Femur (tissue), 1 donor: ENCODE measurements around the gene HOMER3.

ENCODE experiments used
- DNase-seq: peaks from one replicate; pipeline ENCODE4 v3.0.0-alpha.2; 2017

The HOMER3 gene

GRCh38 chr19:18940769-18941627, at the start of gene HOMER3:
Gene HOMER3, minus strand, starts transcription at chr19:18941217. Its CDS starts 2,235 bp downstream, at chr19:18938982.
- DNase-seq: peak; percentile 87

- DNase-seq: no peak
Measured at GRCh38 chr19:18990128-18990708, 49.2 kb upstream of the HOMER3 start.

GRCh38 chr19:18989316-18989715, 48.3 kb upstream of the HOMER3 start:
- no peak for DNase-seq

- no peak for DNase-seq
Measured at GRCh38 chr19:18987456-18987855, 46.4 kb upstream of the HOMER3 start.

GRCh38 chr19:18985257-18985656, 44.2 kb upstream of the HOMER3 start:
- DNase-seq: peak; percentile 62

GRCh38 chr19:18984251-18984650, 43.2 kb upstream of the HOMER3 start:
- no peak for DNase-seq

- no peak for DNase-seq
Measured at GRCh38 chr19:18982669-18983068, 41.7 kb upstream of the HOMER3 start.

GRCh38 chr19:18980432-18981020, 39.5 kb upstream of the HOMER3 start:
- DNase-seq: no peak

GRCh38 chr19:18978616-18979015, 37.6 kb upstream of the HOMER3 start:
- no peak for DNase-seq

GRCh38 chr19:18975869-18976268, 34.9 kb upstream of the HOMER3 start:
- DNase-seq: no peak

GRCh38 chr19:18975011-18975410, 34.0 kb upstream of the HOMER3 start:
- no peak for DNase-seq

- DNase-seq: no peak
Measured at GRCh38 chr19:18972851-18973250, 31.8 kb upstream of the HOMER3 start.

- DNase-seq: no peak
Measured at GRCh38 chr19:18972301-18972811, 31.3 kb upstream of the HOMER3 start.

GRCh38 chr19:18969931-18970659, 29.1 kb upstream of the HOMER3 start:
- DNase-seq: no peak

GRCh38 chr19:18967358-18968146, 26.5 kb upstream of the HOMER3 start:
- DNase-seq: peak; percentile 70

GRCh38 chr19:18966307-18966706, 25.3 kb upstream of the HOMER3 start:
- DNase-seq: no peak

GRCh38 chr19:18964121-18964520, 23.1 kb upstream of the HOMER3 start:
- DNase-seq: no peak

GRCh38 chr19:18961767-18962620, 21.0 kb upstream of the HOMER3 start:
- no peak for DNase-seq

- no peak for DNase-seq
Measured at GRCh38 chr19:18960370-18960769, 19.4 kb upstream of the HOMER3 start.

GRCh38 chr19:18955042-18955441, 14.0 kb upstream of the HOMER3 start:
- DNase-seq: no peak

GRCh38 chr19:18954094-18954493, 13.1 kb upstream of the HOMER3 start:
- DNase-seq: no peak
